Measurements from ENCODE around the gene PAIP2.

PAIP2 gene

DNA sequence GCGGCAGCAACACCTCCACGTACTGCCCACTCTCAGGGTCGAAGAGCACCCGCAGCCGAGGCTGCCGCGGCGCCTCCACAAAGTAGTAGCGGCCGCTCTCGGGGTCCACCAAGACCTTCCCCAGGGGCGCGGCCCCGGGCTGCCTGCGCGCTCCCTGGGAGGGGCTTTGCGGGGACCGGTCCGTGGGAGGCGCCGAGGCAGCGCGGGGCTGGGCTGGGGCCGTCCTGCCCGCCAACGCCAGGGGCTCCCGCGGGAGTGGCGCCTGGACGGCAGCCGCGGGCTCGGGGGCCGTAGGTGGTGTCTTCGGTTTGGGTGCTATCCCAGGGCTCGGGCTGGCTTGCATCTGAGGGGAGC lies 50.6 kb downstream of the PAIP2 start:
- H3K4me3 ChIP-seq (ENCODE audit: low read depth, low read length), result no peak overlapping the region

GRCh38 chr5:139392678-139393496 lies 51.2 kb downstream of the PAIP2 start:
- peak; percentile 59 for TF ChIP-seq CTCF (IDR thresholded peaks at IDR 0.05; ENCODE audit: low read depth, low read length)
- H3K4me3 ChIP-seq (ENCODE audit: low read depth, low read length), result peak overlapping the region; percentile 32
- in situ Hi-C loops (cut with HindIII; ENCODE audit: low sequenced_read_pairs), result no loop called here
- DNase-seq (ENCODE audit: low read depth, low spot score), result peak; percentile 49

More for the DNA sequence above, 50.6 kb downstream of the PAIP2 start:
- DNase-seq (ENCODE audit: low read depth, low spot score), result no peak
- in situ Hi-C loops (cut with HindIII; ENCODE audit: low sequenced_read_pairs), result no loop called here
- TF ChIP-seq CTCF (IDR thresholded peaks at IDR 0.05; ENCODE audit: low read depth, low read length), result no peak

DNA sequence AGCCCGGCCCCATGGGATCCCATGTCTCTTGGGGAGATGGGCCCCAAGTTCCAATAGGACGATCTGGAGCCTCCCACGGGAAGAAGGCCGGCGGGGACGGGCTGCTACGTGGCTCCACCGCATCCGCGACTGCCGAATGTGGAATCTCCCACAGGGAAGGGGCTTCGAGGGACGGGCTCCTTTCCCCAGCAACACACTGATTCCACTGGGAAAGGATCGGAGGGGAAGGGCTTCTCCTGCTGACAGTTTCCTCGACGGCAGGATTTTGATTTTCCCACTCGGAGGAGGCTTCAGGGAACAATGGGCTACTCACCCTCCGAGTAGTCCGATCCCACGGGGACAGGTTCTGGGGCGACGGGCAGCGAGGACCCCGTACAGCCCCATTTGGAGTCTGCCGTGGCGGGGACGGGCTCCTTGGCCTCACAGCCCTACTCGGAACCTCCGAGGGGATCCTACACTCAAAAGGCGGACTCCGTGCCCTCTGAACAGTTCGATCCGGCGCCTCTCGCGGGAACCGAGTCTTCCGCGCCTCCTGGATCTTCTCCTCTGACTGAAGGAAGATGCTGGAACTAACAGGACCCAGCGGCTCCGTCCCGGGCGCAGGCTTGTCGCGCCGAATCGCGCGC lies 52.0 kb downstream of the PAIP2 start:
- no peak for TF ChIP-seq CTCF (IDR thresholded peaks at IDR 0.05; ENCODE audit: low read depth, low read length)
- H3K4me3 ChIP-seq (ENCODE audit: low read depth, low read length), result peak overlapping the region; percentile 32
- in situ Hi-C loops (cut with HindIII; ENCODE audit: low sequenced_read_pairs), result no loop called here
- DNase-seq (ENCODE audit: low read depth, low spot score), result no peak

GRCh38 chr5:139394123-139394653 lies 52.5 kb downstream of the PAIP2 start:
- in situ Hi-C loops (cut with HindIII; ENCODE audit: low sequenced_read_pairs), result no loop called here
- TF ChIP-seq CTCF (IDR thresholded peaks at IDR 0.05; ENCODE audit: low read depth, low read length), result peak; percentile 46
- H3K4me3 ChIP-seq (ENCODE audit: low read depth, low read length), result peak overlapping the region; percentile 32
- DNase-seq (ENCODE audit: low read depth, low spot score), result no peak

GRCh38 chr5:139394654-139395566 lies 53.3 kb downstream of the PAIP2 start, which contains the start of gene PROB1:
Gene PROB1, minus strand, starts transcription at chr5:139395104. Its CDS starts 23 bp downstream, at chr5:139395081.
- in situ Hi-C loops (cut with HindIII; ENCODE audit: low sequenced_read_pairs), result no loop called here
- no peak for TF ChIP-seq CTCF (IDR thresholded peaks at IDR 0.05; ENCODE audit: low read depth, low read length)
- H3K4me3 ChIP-seq (ENCODE audit: low read depth, low read length), result peak within 1 kb of the TSS; percentile 32
- DNase-seq (ENCODE audit: low read depth, low spot score), result no peak

Data from astrocyte of the spinal cord (primary cell).